GM23338 (cell line): Measurements from ENCODE around the gene RBPJL. TPM values are rescaled to one million over a fixed set of nuclear protein-coding genes. Genes with fewer than 3 reads are reported as not detected.
A peak's percentile ranks its signal among the peaks of the same experiment; 100 is the strongest.

Source experiments
- ATAC-seq: fragments of 200-7000 bp; cut with Tn5 transposase; 3 replicates; pipeline ENCODE4 v1.9.1; 2020
- DNase-seq: peaks from one replicate; pipeline ENCODE4 v3.0.0-alpha.2; 2015; ENCODE audit warnings: low spot score
- H2AFZ ChIP-seq: fragments of 200-600 bp; sonication (generic); 2 replicates; pipeline ENCODE4 v1.8.0; 2016; ENCODE audit warnings: antibody characterized with exemption, mild to moderate bottlenecking, moderate library complexity
- H3F3A ChIP-seq: fragments of 200-600 bp; sonication (generic); replicated peaks from 2 replicates; pipeline ENCODE4 v1.8.0; 2017; ENCODE audit warnings: antibody characterized with exemption, mixed run types, low read depth
- H3K27ac ChIP-seq: fragments of 200-600 bp; sonication (generic); 2 replicates; pipeline ENCODE4 v1.6.1; 2016; ENCODE audit warnings: low read depth
- H3K27me3 ChIP-seq: fragments of 200-600 bp; sonication (generic); 2 replicates; pipeline ENCODE4 v1.8.0; 2016; ENCODE audit warnings: mild to moderate bottlenecking, mixed run types, moderate library complexity; ENCODE audit not compliant: insufficient read depth
- H3K36me3 ChIP-seq: fragments of 200-600 bp; sonication (generic); 2 replicates; pipeline ENCODE4 v1.8.0; 2016; ENCODE audit warnings: mild to moderate bottlenecking; ENCODE audit not compliant: insufficient read depth
- H3K4me1 ChIP-seq: fragments of 200-600 bp; sonication (generic); 2 replicates; pipeline ENCODE4 v1.8.0; 2016; ENCODE audit warnings: mild to moderate bottlenecking, moderate library complexity; ENCODE audit not compliant: insufficient read depth
- H3K4me2 ChIP-seq: fragments of 200-600 bp; sonication (generic); 2 replicates; pipeline ENCODE4 v1.7.1; 2017; ENCODE audit warnings: mixed run types
- H3K4me3 ChIP-seq: fragments of 200-600 bp; sonication (generic); 2 replicates; pipeline ENCODE4 v1.6.1; 2016; ENCODE audit warnings: mixed run types
- H3K79me2 ChIP-seq: fragments of 200-600 bp; sonication (generic); replicated peaks from 2 replicates; pipeline ENCODE4 v1.8.0; 2017; ENCODE audit warnings: mild to moderate bottlenecking; ENCODE audit not compliant: insufficient read depth
- H3K9me2 ChIP-seq: fragments of 200-600 bp; sonication (generic); 2 replicates; pipeline ENCODE4 v1.8.0; 2017; ENCODE audit not compliant: insufficient read depth
- H4K20me1 ChIP-seq: fragments of 200-600 bp; sonication (generic); replicated peaks from 2 replicates; pipeline ENCODE4 v1.8.0; 2017; ENCODE audit warnings: mild to moderate bottlenecking; ENCODE audit not compliant: insufficient read depth
- H3K27ac Mint-ChIP-seq: 2 replicates; pipeline ENCODE4 v1.8.0; 2020; ENCODE audit warnings: inconsistent platforms, mild to moderate bottlenecking, moderate library complexity, mixed read lengths
- H3K27me3 Mint-ChIP-seq: 3 replicates; pipeline ENCODE4 v1.8.0; 2022; ENCODE audit warnings: low read depth, mild to moderate bottlenecking, moderate library complexity, mixed read lengths, inconsistent platforms; ENCODE audit not compliant: insufficient read depth, poor library complexity
- H3K36me3 Mint-ChIP-seq: 3 replicates; pipeline ENCODE4 v1.8.0; 2021; ENCODE audit warnings: low read depth, mild to moderate bottlenecking, inconsistent platforms, moderate library complexity, mixed read lengths
- H3K4me1 Mint-ChIP-seq: 3 replicates; pipeline ENCODE4 v1.8.0; 2020; ENCODE audit warnings: mild to moderate bottlenecking, inconsistent platforms, mixed read lengths
- H3K4me3 Mint-ChIP-seq: 3 replicates; pipeline ENCODE4 v1.8.0; 2021; ENCODE audit warnings: moderate library complexity, mild to moderate bottlenecking, inconsistent platforms, mixed read lengths
- H3K9me3 Mint-ChIP-seq: 3 replicates; pipeline ENCODE4 v1.8.0; 2020; ENCODE audit warnings: moderate library complexity, mild to moderate bottlenecking, inconsistent platforms, mixed read lengths
- CREB1 ChIP-seq: fragments of 250-450 bp; sonication (Bioruptor Pico); IDR thresholded peaks from 2 replicates; pipeline ENCODE4 v1.5.0; 2020; ENCODE audit warnings: low read depth, mild to moderate bottlenecking, moderate library complexity
- CTCF ChIP-seq, 2 experiments: fragments of 200-600 bp in 1 of 2; sonication (generic) in 1 of 2; conservative IDR thresholded peaks; 2 replicates each; pipeline versions ENCODE4 v1.5.1 to v1.6.1; 2016 to 2017; ENCODE audit warnings: antibody characterized with exemption in 2 of 2, low read depth in 2 of 2, mild to moderate bottlenecking in 2 of 2, moderate library complexity in 1 of 2
- ETS1 ChIP-seq: IDR thresholded peaks from 2 replicates; pipeline ENCODE4 v1.6.1; 2016; ENCODE audit warnings: antibody characterized with exemption
- EZH2phosphoT487 ChIP-seq: fragments of 200-600 bp; sonication (generic); IDR thresholded peaks from one replicate; pipeline ENCODE4 v1.8.1; 2018; ENCODE audit warnings: antibody characterized with exemption; ENCODE audit not compliant: unreplicated experiment
- JUNB ChIP-seq: IDR thresholded peaks from one replicate; pipeline ENCODE4 v1.6.1; 2016; ENCODE audit warnings: antibody characterized with exemption; ENCODE audit not compliant: unreplicated experiment
- STAT1 ChIP-seq: IDR thresholded peaks from one replicate; pipeline ENCODE4 v1.6.1; 2016; ENCODE audit warnings: antibody characterized with exemption; ENCODE audit not compliant: unreplicated experiment
- ZNF331 ChIP-seq: fragments of 250-450 bp; sonication (Bioruptor Pico); IDR thresholded peaks from 2 replicates; pipeline ENCODE4 v1.5.0; 2020; ENCODE audit warnings: low read depth, mild to moderate bottlenecking, moderate library complexity
- ZNF462 ChIP-seq: fragments of 250-450 bp; sonication (Bioruptor Pico); IDR thresholded peaks from 2 replicates; pipeline ENCODE4 v1.5.0; 2020; ENCODE audit warnings: mild to moderate bottlenecking, moderate library complexity
- polyA plus RNA-seq: library from polyadenylated mRNA; unstranded; fragments of >200 nt; fragmentation: Nextera tagmentation; extraction: Ambion mirVana; gene quantifications from 2 replicates; pipeline ENCODE4 v1.2.1, GENCODE V29; 2016
- total RNA-seq: library from RNA; depleted of rRNA; stranded (reverse); fragments of >200 nt; shearing (Covaris generic); gene quantifications from 2 replicates; pipeline ENCODE4 v1.2.3, GENCODE V29; 2014

Gene RBPJL
- total and polyA plus RNA-seq, 2 experiments from 2014 or later: 0.44 to 0.66 TPM

GRCh38 chr20:45308117-45308778 lies 1.6 kb downstream of the RBPJL start, which contains the start of gene MATN4:
Gene MATN4 (minus strand): TSS chr20:45308299. CDS start chr20:45305582, 2,717 bp downstream.
- no peaks in the 10 kb centered on the region for H3F3A ChIP-seq
- peaks cover 16% of the 10 kb centered on the region; the same call in 1 of the 2 replicates for H3K27me3 ChIP-seq
- H3K4me1 ChIP-seq: peaks cover 10% of the 10 kb centered on the region; the same call in 1 of the 2 replicates
- Mint-ChIP-seq H3K4me1 (peaks cover 26% of the 10 kb centered on the region), H3K36me3 (no peaks in the 10 kb centered on the region; the same call in 2 of the 3 replicates), H3K27me3 (peaks cover 29% of the 10 kb centered on the region), H3K9me3 (no peaks in the 10 kb centered on the region; the same call in 2 of the 3 replicates), H3K27ac (no peak within 1 kb of the TSS), H3K4me3 (no peak within 1 kb of the TSS; the same call in 2 of the 3 replicates)
- H3K79me2 ChIP-seq: no peaks in the 10 kb centered on the region
- no peak for TF ChIP-seq STAT1
- TF ChIP-seq CTCF (conservative IDR thresholded peaks at IDR 0.05; ENCODE audit: low read depth in 2 of 2): peak in 1 of 2 experiments; percentile 34; a peak in 1 of 4 replicates
- peak within 1 kb of the TSS; percentile 68; the same call in 1 of the 2 replicates for H3K4me2 ChIP-seq
- H3K36me3 ChIP-seq: no peaks in the 10 kb centered on the region
- peak; percentile 65 for DNase-seq
- ATAC-seq: peak; percentile 54
- H4K20me1 ChIP-seq: no peaks in the 10 kb centered on the region; the same call in 1 of the 2 replicates
- H3K4me3 ChIP-seq: peak within 1 kb of the TSS; percentile 34; the same call in 1 of the 2 replicates
- no peaks in the 10 kb centered on the region for H3K9me2 ChIP-seq
- H2AFZ ChIP-seq: peak within 1 kb of the TSS; percentile 38; the same call in 1 of the 2 replicates
- no peak within 1 kb of the TSS for H3K27ac ChIP-seq

- Mint-ChIP-seq H3K4me3 (no peak overlapping the region), H3K9me3 (no peaks in the 10 kb centered on the region; the same call in 2 of the 3 replicates), H3K27ac (no peak overlapping the region), H3K27me3 (peaks cover 28% of the 10 kb centered on the region), H3K4me1 (peaks cover 20% of the 10 kb centered on the region), H3K36me3 (no peaks in the 10 kb centered on the region; the same call in 2 of the 3 replicates)
- H4K20me1 ChIP-seq: no peaks in the 10 kb centered on the region; the same call in 1 of the 2 replicates
- no peak for ATAC-seq
- no peak overlapping the region for H2AFZ ChIP-seq
- no peaks in the 10 kb centered on the region for H3K36me3 ChIP-seq
- DNase-seq: no peak
- no peaks in the 10 kb centered on the region for H3K79me2 ChIP-seq
- no peak overlapping the region for H3K4me3 ChIP-seq
- no peaks in the 10 kb centered on the region for H3F3A ChIP-seq
- H3K27ac ChIP-seq: no peak overlapping the region
- H3K4me1 ChIP-seq: peaks cover 10% of the 10 kb centered on the region; the same call in 1 of the 2 replicates
- H3K27me3 ChIP-seq: peaks cover 16% of the 10 kb centered on the region; the same call in 1 of the 2 replicates
- H3K4me2 ChIP-seq: no peak overlapping the region
- no peaks in the 10 kb centered on the region for H3K9me2 ChIP-seq
- TF ChIP-seq EZH2phosphoT487: no peak
- no peak for TF ChIP-seq ZNF462 (CRISPR knock-in tag)
- no peak for TF ChIP-seq ZNF331
- TF ChIP-seq CREB1 (CRISPR knock-in tag): no peak
- TF ChIP-seq JUNB: no peak
- no peak for TF ChIP-seq ETS1
- TF ChIP-seq STAT1: no peak
Observed at GRCh38 chr20:45309075-45309474, 2.4 kb downstream of the RBPJL start.
